CD4-positive, CD25-positive, alpha-beta regulatory T cell (primary cell): ENCODE measurements around the gene STAG2. TPM values are rescaled to one million over a fixed set of nuclear protein-coding genes. Genes with fewer than 3 reads are reported as not detected.

Experiments used
- ATAC-seq, 2 donors: fragments of 150-1000 bp; cut with Tn5 transposase; one replicate each; pipeline ENCODE4 v1.10.0; 2021; ENCODE audit warnings: low read depth in 2 of 2, moderate number of reproducible peaks in 2 of 2, moderate library complexity in 1 of 2
- DNase-seq, 3 donors: peaks; one replicate each; pipeline versions ENCODE4 v3.0.0 to v3.0.0-alpha.2; 2012 to 2022; ENCODE audit warnings: mixed read lengths in 1 of 3
- H3K27ac ChIP-seq: one replicate; pipeline ENCODE4 v1.7.0; 2013; ENCODE audit warnings: mild to moderate bottlenecking, low read length; ENCODE audit not compliant: insufficient read depth, poor library complexity, severe bottlenecking
- H3K27me3 ChIP-seq: one replicate; pipeline ENCODE4 v1.7.0; 2013; ENCODE audit warnings: low read length; ENCODE audit not compliant: control insufficient read depth, insufficient read depth
- H3K36me3 ChIP-seq: one replicate; pipeline ENCODE4 v1.7.0; 2013; ENCODE audit warnings: mild to moderate bottlenecking, low read length, moderate library complexity; ENCODE audit not compliant: control insufficient read depth, insufficient read depth
- H3K4me1 ChIP-seq: 2 replicates; pipeline ENCODE4 v1.7.0; 2013; ENCODE audit warnings: mild to moderate bottlenecking, low read length; ENCODE audit not compliant: insufficient read depth, control insufficient read depth, poor library complexity, severe bottlenecking
- H3K4me3 ChIP-seq: one replicate; pipeline ENCODE4 v1.7.0; 2013; ENCODE audit warnings: low read depth, mild to moderate bottlenecking, low read length, moderate library complexity
- H3K9me3 ChIP-seq, 2 experiments: 1 replicate in 1 of 2; 2 replicates in 1 of 2; pipeline ENCODE4 v1.7.0; 2013; ENCODE audit warnings: low read length in 2 of 2, mild to moderate bottlenecking in 1 of 2, moderate library complexity in 1 of 2; ENCODE audit not compliant: control insufficient read depth in 2 of 2
- H3K27ac Mint-ChIP-seq, 3 donors: one replicate each; pipeline ENCODE4 v1.8.0; 2020 to 2022; ENCODE audit warnings: mild to moderate bottlenecking in 3 of 3, mixed read lengths in 3 of 3, moderate library complexity in 2 of 3
- H3K27me3 Mint-ChIP-seq: one replicate; pipeline ENCODE4 v1.8.0; 2022; ENCODE audit warnings: mild to moderate bottlenecking, mixed read lengths
- H3K36me3 Mint-ChIP-seq: one replicate; pipeline ENCODE4 v1.8.0; 2020; ENCODE audit warnings: mixed read lengths
- H3K4me1 Mint-ChIP-seq, 4 donors: one replicate each; pipeline ENCODE4 v1.8.0; 2020 to 2022; ENCODE audit warnings: mixed read lengths in 4 of 4, mild to moderate bottlenecking in 1 of 4
- H3K4me3 Mint-ChIP-seq, 4 donors: one replicate each; pipeline ENCODE4 v1.8.0; 2020 to 2022; ENCODE audit warnings: mild to moderate bottlenecking in 4 of 4, mixed read lengths in 4 of 4, moderate library complexity in 3 of 4
- H3K9me3 Mint-ChIP-seq, 7 donors: one replicate each; pipeline ENCODE4 v1.8.0; 2020 to 2022; ENCODE audit warnings: mixed read lengths in 7 of 7, mild to moderate bottlenecking in 3 of 7, moderate library complexity in 2 of 7
- polyA plus RNA-seq, 4 donors: library from polyadenylated mRNA; unstranded; fragments of 300-500 nt; fragmentation: Illumina TruSeq; gene quantifications; one replicate each; pipeline ENCODE4 v1.2.3, GENCODE V29; 2021
- total RNA-seq: library from RNA; stranded (reverse); gene quantifications from one replicate; pipeline ENCODE4 v1.2.3, GENCODE V29; 2022

Gene STAG2
- total and polyA plus RNA-seq, 5 donors from 2014 or later, result 43.1 to 79.4 (median 48.7) TPM

DNA sequence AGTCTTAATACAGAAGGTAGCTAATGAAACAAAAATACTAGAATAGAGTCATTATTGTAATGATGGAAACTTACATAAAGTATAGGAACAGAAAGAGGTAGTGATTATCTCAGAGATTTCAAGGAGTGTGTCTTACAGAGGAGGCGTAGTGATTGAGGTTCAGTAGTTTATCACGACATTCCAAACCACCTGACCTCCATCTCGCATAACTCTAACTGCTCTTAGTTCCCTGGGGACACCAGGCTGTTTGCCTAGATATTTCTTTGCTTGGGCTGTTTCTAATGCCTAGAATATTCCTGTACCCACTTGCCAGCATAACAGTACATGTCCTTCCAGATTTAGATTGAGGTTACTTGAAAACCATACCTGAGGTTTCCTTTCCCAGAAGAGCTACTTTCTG lies 29.1 kb downstream of the STAG2 start:
- ATAC-seq, result no peak
- Histone ChIP-seq H3K9me3 (no peaks in the 10 kb centered on the region), H3K27ac (no peak overlapping the region), H3K36me3 (no peaks in the 10 kb centered on the region), H3K27me3 (no peaks in the 10 kb centered on the region), H3K4me1 (peaks cover 4% of the 10 kb centered on the region), H3K4me3 (no peak overlapping the region)
- Mint-ChIP-seq H3K4me3 (no peak overlapping the region), H3K9me3 (no peaks in the 10 kb centered on the region), H3K27ac (no peak overlapping the region), H3K36me3 (no peaks in the 10 kb centered on the region), H3K27me3 (no peaks in the 10 kb centered on the region), H3K4me1 (peaks cover 33 to 62% (median 42%) of the 10 kb centered on the region in 4 donors)
- DNase-seq, result no peak

GRCh38 chrX:123993326-123993725 lies 31.8 kb downstream of the STAG2 start:
- no peaks in the 10 kb centered on the region for H3K36me3 Mint-ChIP-seq
- no peaks in the 10 kb centered on the region for H3K36me3 ChIP-seq
- H3K27me3 Mint-ChIP-seq, result no peaks in the 10 kb centered on the region
- H3K4me3 ChIP-seq, result no peak overlapping the region
- peaks cover 28 to 57% (median 39%) of the 10 kb centered on the region in 4 donors for H3K4me1 Mint-ChIP-seq
- peaks cover 3% of the 10 kb centered on the region for H3K4me1 ChIP-seq
- H3K4me3 Mint-ChIP-seq, result no peak overlapping the region
- no peaks in the 10 kb centered on the region for H3K9me3 ChIP-seq
- H3K27me3 ChIP-seq, result no peaks in the 10 kb centered on the region
- no peak for ATAC-seq
- DNase-seq, result no peak
- no peak overlapping the region for H3K27ac Mint-ChIP-seq
- no peaks in the 10 kb centered on the region for H3K9me3 Mint-ChIP-seq
- no peak overlapping the region for H3K27ac ChIP-seq

DNA sequence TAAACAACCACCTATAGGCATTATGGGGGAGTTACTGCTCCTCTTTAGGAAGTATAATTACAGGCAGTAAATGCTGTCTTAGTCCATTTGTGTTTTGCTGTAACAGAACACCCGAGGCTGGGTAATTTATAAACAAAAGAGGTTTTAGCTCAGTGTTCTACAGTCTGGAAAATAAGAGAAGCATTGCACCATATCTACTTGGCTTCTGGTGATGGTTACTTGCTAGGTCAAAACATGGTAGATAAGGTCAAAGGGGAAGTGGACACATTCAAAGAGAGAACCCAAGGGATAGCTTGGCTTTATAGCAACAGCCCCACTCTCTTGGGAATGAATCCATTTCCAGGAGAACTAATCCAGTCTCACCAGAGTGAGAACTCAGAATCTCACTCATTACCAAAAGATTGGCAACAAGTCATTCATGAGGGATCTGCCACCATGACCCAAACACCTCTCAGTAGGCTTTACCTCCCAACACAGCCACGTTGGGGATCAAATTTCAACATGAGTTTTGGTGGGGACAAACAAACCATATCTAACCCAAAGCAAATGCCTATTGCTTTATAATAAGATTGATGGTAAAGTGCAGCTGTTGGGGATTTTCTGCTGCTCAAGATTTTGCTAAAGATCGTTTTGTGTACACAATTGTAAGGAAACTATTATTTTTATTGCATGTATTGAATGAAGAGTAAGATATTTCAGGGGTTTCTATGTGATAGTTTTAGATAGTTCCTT lies 32.6 kb downstream of the STAG2 start:
- Mint-ChIP-seq H3K36me3 (no peaks in the 10 kb centered on the region), H3K4me3 (no peak overlapping the region), H3K27me3 (no peaks in the 10 kb centered on the region), H3K27ac (no peak overlapping the region), H3K9me3 (no peaks in the 10 kb centered on the region), H3K4me1 (peaks cover 21 to 56% (median 33%) of the 10 kb centered on the region in 4 donors)
- Histone ChIP-seq H3K4me1 (no peaks in the 10 kb centered on the region), H3K27ac (no peak overlapping the region), H3K27me3 (no peaks in the 10 kb centered on the region), H3K4me3 (no peak overlapping the region), H3K9me3 (no peaks in the 10 kb centered on the region), H3K36me3 (no peaks in the 10 kb centered on the region)
- ATAC-seq (no peak), DNase-seq (no peak)

- H3K4me1 ChIP-seq, result no peaks in the 10 kb centered on the region
- H3K27me3 Mint-ChIP-seq, result no peaks in the 10 kb centered on the region
- ATAC-seq (no peak), DNase-seq (no peak)
- H3K36me3 ChIP-seq, result no peaks in the 10 kb centered on the region
- no peaks in the 10 kb centered on the region for H3K36me3 Mint-ChIP-seq
- H3K9me3 ChIP-seq, result no peaks in the 10 kb centered on the region
- H3K27ac Mint-ChIP-seq, result no peak overlapping the region
- H3K9me3 Mint-ChIP-seq, result no peaks in the 10 kb centered on the region
- no peaks in the 10 kb centered on the region for H3K27me3 ChIP-seq
- peaks cover 18 to 60% (median 33%) of the 10 kb centered on the region in 4 donors for H3K4me1 Mint-ChIP-seq
- H3K4me3 ChIP-seq, result no peak overlapping the region
- H3K4me3 Mint-ChIP-seq, result peak overlapping the region in 2 of 4 donors; percentile 2 to 21
- no peak overlapping the region for H3K27ac ChIP-seq
Measured at GRCh38 chrX:123994730-123995129, 33.2 kb downstream of the STAG2 start.

DNA sequence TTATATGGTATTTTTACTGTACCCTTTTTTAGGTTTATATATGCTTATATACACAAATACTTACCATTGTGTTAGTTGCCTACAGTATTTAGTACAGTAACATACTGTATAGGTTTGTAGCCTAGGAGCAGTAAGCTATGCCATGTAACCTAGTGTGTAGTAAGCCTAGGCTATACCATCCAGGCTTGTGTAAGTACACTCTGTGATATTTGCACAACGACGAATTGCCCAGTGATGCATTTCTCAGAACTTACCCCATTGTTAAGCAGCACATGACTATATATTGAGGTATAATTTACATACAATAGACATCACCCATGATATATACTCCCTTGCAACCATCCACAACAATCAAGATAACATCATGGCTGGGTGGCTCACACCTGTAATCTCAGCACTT lies 40.1 kb downstream of the STAG2 start:
- Histone ChIP-seq H3K27ac (no peak overlapping the region), H3K36me3 (peaks cover 3% of the 10 kb centered on the region), H3K4me1 (peaks cover 3% of the 10 kb centered on the region), H3K4me3 (no peak overlapping the region), H3K27me3 (no peaks in the 10 kb centered on the region), H3K9me3 (no peaks in the 10 kb centered on the region)
- peaks cover 1 to 48% (median 23%) of the 10 kb centered on the region in 4 donors for H3K4me1 Mint-ChIP-seq
- DNase-seq (no peak), ATAC-seq (peak in 1 of 2 donors; percentile 25)
- H3K36me3 Mint-ChIP-seq, result no peaks in the 10 kb centered on the region
- no peak overlapping the region for H3K4me3 Mint-ChIP-seq
- no peak overlapping the region for H3K27ac Mint-ChIP-seq
- H3K27me3 Mint-ChIP-seq, result no peaks in the 10 kb centered on the region
- H3K9me3 Mint-ChIP-seq, result no peaks in the 10 kb centered on the region

DNA sequence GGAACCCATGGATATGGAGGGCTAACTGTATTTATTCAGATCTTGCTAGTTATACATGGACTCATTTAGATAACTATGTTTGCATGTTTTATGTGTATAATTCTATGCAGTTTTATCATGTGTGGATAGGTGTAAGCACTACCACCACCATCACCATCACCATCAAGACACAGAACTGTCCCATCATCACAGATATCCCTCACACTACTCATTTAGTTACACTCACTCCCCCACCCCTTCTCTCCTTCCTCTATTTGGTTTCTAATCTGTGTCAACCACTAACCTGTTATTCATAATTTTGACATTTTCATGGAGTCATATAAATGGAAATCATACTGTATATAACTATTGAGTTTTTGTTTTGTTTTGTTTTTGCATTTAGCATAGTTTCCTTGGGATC lies 43.7 kb downstream of the STAG2 start:
- H3K36me3 Mint-ChIP-seq, result no peaks in the 10 kb centered on the region
- H3K36me3 ChIP-seq, result peaks cover 3% of the 10 kb centered on the region
- no peaks in the 10 kb centered on the region for H3K9me3 ChIP-seq
- H3K27me3 Mint-ChIP-seq, result no peaks in the 10 kb centered on the region
- ATAC-seq, result no peak
- H3K4me3 Mint-ChIP-seq, result peak overlapping the region in 1 of 4 donors; percentile 25
- H3K4me3 ChIP-seq, result peak overlapping the region; percentile 3
- peaks cover 3% of the 10 kb centered on the region for H3K4me1 ChIP-seq
- H3K9me3 Mint-ChIP-seq, result peaks cover 0 to 1% (median 0%) of the 10 kb centered on the region in 7 donors
- H3K27ac Mint-ChIP-seq, result peak overlapping the region; percentile 1 to 85 (median 4)
- peaks cover 3 to 62% (median 32%) of the 10 kb centered on the region in 4 donors for H3K4me1 Mint-ChIP-seq
- DNase-seq, result no peak
- H3K27ac ChIP-seq, result no peak overlapping the region
- H3K27me3 ChIP-seq, result no peaks in the 10 kb centered on the region

- Histone ChIP-seq H3K9me3 (no peaks in the 10 kb centered on the region), H3K27me3 (no peaks in the 10 kb centered on the region), H3K4me1 (peaks cover 15% of the 10 kb centered on the region), H3K36me3 (no peaks in the 10 kb centered on the region), H3K27ac (no peak overlapping the region), H3K4me3 (peak overlapping the region; percentile 66)
- ATAC-seq (peak; percentile 43 to 46), DNase-seq (peak in 1 of 3 donors; percentile 28)
- H3K27ac Mint-ChIP-seq, result peak overlapping the region; percentile 9 to 53 (median 32)
- no peaks in the 10 kb centered on the region for H3K36me3 Mint-ChIP-seq
- peaks cover 10 to 84% (median 44%) of the 10 kb centered on the region in 4 donors for H3K4me1 Mint-ChIP-seq
- peaks cover 0 to 1% (median 0%) of the 10 kb centered on the region in 7 donors for H3K9me3 Mint-ChIP-seq
- H3K27me3 Mint-ChIP-seq, result no peaks in the 10 kb centered on the region
- H3K4me3 Mint-ChIP-seq, result peak overlapping the region; percentile 1 to 42 (median 33)
Measured at GRCh38 chrX:124010157-124010556, 48.7 kb downstream of the STAG2 start.

DNA sequence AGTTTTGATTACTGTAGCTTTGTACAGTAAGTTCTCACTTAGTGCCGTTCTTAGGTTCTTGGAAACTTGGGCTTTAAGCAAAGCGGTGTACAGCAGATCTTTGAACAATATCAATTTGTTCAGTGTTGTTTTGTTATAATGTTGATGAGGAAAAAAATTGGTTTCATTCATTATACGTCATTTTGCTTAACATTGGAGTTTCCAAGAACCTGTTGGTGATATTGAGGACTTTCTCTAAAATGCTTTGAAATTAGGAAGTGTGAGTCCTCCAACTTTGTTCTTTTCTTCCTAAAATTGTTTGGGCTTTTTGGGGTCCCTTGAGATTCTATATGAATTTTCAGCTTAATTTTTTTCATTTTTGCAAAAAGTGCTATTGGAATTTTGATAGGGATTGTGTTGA lies 49.1 kb downstream of the STAG2 start:
- Mint-ChIP-seq H3K9me3 (peaks cover 0 to 1% (median 0%) of the 10 kb centered on the region in 7 donors), H3K4me1 (peaks cover 10 to 84% (median 43%) of the 10 kb centered on the region in 4 donors), H3K27ac (peak overlapping the region; percentile 9 to 93 (median 37)), H3K4me3 (peak overlapping the region in 3 of 4 donors; percentile 7 to 42 (median 31)), H3K27me3 (no peaks in the 10 kb centered on the region), H3K36me3 (no peaks in the 10 kb centered on the region)
- Histone ChIP-seq H3K27me3 (no peaks in the 10 kb centered on the region), H3K36me3 (no peaks in the 10 kb centered on the region), H3K4me3 (peak overlapping the region; percentile 66), H3K9me3 (no peaks in the 10 kb centered on the region), H3K4me1 (peaks cover 13% of the 10 kb centered on the region), H3K27ac (no peak overlapping the region)
- ATAC-seq (peak; percentile 28), DNase-seq (no peak)
